Muscle layer of duodenum (tissue), 2 donors: ENCODE measurements around the gene PPP2R5D.

Experiments used
- H3K27ac ChIP-seq: one replicate; pipeline ENCODE4 v1.7.0; 2013; ENCODE audit warnings: mild to moderate bottlenecking, low read length
- H3K27me3 ChIP-seq: one replicate; pipeline ENCODE4 v1.7.0; 2013; ENCODE audit warnings: low read depth, mild to moderate bottlenecking, control low read depth, low read length
- H3K36me3 ChIP-seq, 2 donors: one replicate each; pipeline ENCODE4 v1.7.0; 2013; ENCODE audit warnings: low read length in 2 of 2, control low read depth in 1 of 2, mild to moderate bottlenecking in 1 of 2; ENCODE audit not compliant: insufficient read depth in 2 of 2, control insufficient read depth in 1 of 2
- H3K4me1 ChIP-seq, 2 donors: one replicate each; pipeline ENCODE4 v1.7.0; 2013; ENCODE audit warnings: low read length in 2 of 2, mild to moderate bottlenecking in 2 of 2, control low read depth in 1 of 2, moderate library complexity in 1 of 2; ENCODE audit not compliant: insufficient read depth in 2 of 2, control insufficient read depth in 1 of 2
- H3K4me3 ChIP-seq, 2 donors: one replicate each; pipeline ENCODE4 v1.7.0; 2013; ENCODE audit warnings: low read length in 2 of 2, low read depth in 1 of 2, mild to moderate bottlenecking in 1 of 2
- H3K9me3 ChIP-seq, 2 donors: one replicate each; pipeline ENCODE4 v1.7.0; 2013; ENCODE audit warnings: low read length in 2 of 2, control low read depth in 1 of 2, mild to moderate bottlenecking in 1 of 2; ENCODE audit not compliant: control insufficient read depth in 1 of 2
- donor health status: healthy.

The PPP2R5D gene

GRCh38 chr6:43047998-43048397 is 63.6 kb downstream of the PPP2R5D start:
- no peak overlapping the region for H3K4me3 ChIP-seq
- no peak overlapping the region for H3K27ac ChIP-seq
- peaks cover 0 to 3% of the 10 kb centered on the region in 2 donors for H3K4me1 ChIP-seq
- H3K36me3 ChIP-seq, result peaks cover 34 to 49% of the 10 kb centered on the region in 2 donors
- no peaks in the 10 kb centered on the region for H3K27me3 ChIP-seq
- no peaks in the 10 kb centered on the region for H3K9me3 ChIP-seq

GRCh38 chr6:43050981-43051380 is 66.6 kb downstream of the PPP2R5D start:
- H3K36me3 ChIP-seq, result peaks cover 33 to 35% of the 10 kb centered on the region in 2 donors

DNA sequence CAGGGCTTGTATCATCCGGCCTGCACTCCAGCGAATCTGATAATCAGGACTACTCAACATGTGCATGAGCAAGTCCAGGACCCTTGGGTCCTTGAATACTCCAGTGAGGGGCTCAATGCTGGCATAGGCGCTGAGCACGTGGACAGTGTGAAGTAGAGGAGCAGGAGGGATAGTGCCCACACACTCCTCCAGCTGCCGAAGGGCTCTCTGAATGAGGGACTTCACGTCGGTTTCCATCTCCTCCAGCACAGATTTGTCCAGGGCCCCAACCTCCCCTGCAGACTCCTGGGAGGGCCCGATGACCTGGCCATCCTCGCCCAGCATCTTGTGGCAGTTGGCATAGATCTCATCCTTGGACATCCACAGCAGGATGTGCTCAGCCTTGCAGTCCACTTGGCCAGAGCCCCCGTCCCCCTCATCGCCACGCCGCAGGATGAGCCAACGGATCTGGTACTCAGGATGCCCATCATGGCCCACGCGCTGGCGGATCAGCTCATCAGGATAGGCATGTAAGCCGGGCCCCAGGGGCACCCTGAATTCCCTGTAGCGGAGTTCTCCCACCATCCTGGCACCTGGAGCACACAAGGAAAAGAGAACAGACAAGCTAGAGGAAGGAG is 68.0 kb downstream of the PPP2R5D start:
- no peaks in the 10 kb centered on the region for H3K9me3 ChIP-seq
- peaks cover 25 to 29% of the 10 kb centered on the region in 2 donors for H3K36me3 ChIP-seq
- H3K27me3 ChIP-seq, result no peaks in the 10 kb centered on the region
- no peak overlapping the region for H3K4me3 ChIP-seq
- H3K4me1 ChIP-seq, result peaks cover 3 to 14% of the 10 kb centered on the region in 2 donors
- no peak overlapping the region for H3K27ac ChIP-seq

More at GRCh38 chr6:43050981-43051380, 66.6 kb downstream of the PPP2R5D start:
- H3K4me1 ChIP-seq, result peaks cover 3 to 14% of the 10 kb centered on the region in 2 donors
- H3K27ac ChIP-seq, result no peak overlapping the region
- no peak overlapping the region for H3K4me3 ChIP-seq
- H3K9me3 ChIP-seq, result no peaks in the 10 kb centered on the region
- H3K27me3 ChIP-seq, result no peaks in the 10 kb centered on the region

- Histone ChIP-seq H3K4me1 (peaks cover 3 to 15% of the 10 kb centered on the region in 2 donors), H3K36me3 (peaks cover 22 to 25% of the 10 kb centered on the region in 2 donors), H3K9me3 (no peaks in the 10 kb centered on the region), H3K4me3 (peak overlapping the region; percentile 64 to 69), H3K27me3 (no peaks in the 10 kb centered on the region), H3K27ac (peak overlapping the region; percentile 84)
Measured at GRCh38 chr6:43052842-43053544, 68.6 kb downstream of the PPP2R5D start.

DNA sequence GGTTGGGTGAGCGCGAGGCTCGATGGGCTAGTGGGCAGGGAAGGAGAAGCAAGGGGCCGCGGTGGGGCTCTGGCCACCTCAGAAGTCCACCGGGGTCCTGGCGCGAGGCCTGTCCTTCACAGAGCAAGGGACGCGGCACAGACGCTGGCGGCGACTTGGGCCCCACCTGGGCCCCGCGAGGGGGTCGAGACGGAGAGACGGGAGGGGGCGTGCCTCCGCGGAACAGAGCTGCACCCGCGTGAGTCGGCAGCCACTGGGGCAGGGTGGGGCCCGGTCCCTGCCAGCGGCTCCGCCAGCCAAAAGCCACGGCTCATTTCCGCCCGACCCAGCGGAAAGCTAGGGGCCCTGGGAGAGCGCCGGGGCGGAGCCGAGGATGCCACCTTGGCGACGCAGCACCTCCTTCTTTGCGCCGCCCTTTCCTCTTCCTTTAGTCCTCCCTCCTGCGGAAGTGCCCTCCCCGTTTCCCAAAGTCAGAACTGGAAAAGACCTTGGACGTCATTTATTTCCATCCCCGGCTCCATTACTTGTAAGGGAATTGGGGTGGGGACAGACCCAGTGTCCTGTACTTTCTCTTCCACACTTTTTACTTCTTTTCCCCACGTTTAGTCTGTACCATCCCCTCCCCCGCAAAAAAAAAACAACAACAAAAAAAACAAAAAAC is 69.3 kb downstream of the PPP2R5D start, which contains the start of gene CUL7:
Gene CUL7 (minus strand): TSS at position 307 of the 661 bp plus-strand sequence. CDS start 1,063 bp downstream, outside the sequence.
- H3K4me1 ChIP-seq, result peaks cover 7 to 22% of the 10 kb centered on the region in 2 donors
- H3K36me3 ChIP-seq, result peaks cover 19 to 25% of the 10 kb centered on the region in 2 donors
- no peaks in the 10 kb centered on the region for H3K27me3 ChIP-seq
- no peaks in the 10 kb centered on the region for H3K9me3 ChIP-seq
- H3K4me3 ChIP-seq, result peak within 1 kb of the TSS; percentile 64 to 69
- H3K27ac ChIP-seq, result peak within 1 kb of the TSS; percentile 84

- Histone ChIP-seq H3K27me3 (no peaks in the 10 kb centered on the region), H3K27ac (peak overlapping the region; percentile 84), H3K4me1 (peaks cover 8 to 25% of the 10 kb centered on the region in 2 donors), H3K9me3 (no peaks in the 10 kb centered on the region), H3K36me3 (peaks cover 14 to 21% of the 10 kb centered on the region in 2 donors), H3K4me3 (peak overlapping the region; percentile 64 to 69)
Measured at GRCh38 chr6:43054206-43054943, 70.0 kb downstream of the PPP2R5D start.

- no peak overlapping the region for H3K27ac ChIP-seq
- no peak overlapping the region for H3K4me3 ChIP-seq
Measured at GRCh38 chr6:43055966-43056365, 71.6 kb downstream of the PPP2R5D start.

DNA sequence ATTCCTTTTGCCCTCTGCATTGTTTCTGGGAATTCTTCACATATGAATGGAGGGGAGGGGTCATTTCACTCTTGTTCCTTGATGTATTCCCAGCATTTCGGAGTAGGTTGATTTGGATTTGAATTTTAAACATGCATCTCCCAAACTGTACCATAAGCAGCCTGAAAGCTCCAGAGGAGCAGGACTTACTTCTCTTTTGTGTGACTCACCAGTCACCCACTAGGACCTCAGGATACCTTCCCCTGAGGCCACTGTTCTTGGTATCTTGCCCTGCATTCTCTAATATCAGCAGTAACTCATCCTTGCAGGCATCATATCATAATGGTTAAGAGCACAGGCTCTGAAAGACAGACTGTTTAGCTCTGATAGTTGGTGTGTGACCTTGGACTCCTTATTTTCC is 74.2 kb downstream of the PPP2R5D start:
- Histone ChIP-seq H3K27ac (peak overlapping the region; percentile 92), H3K4me1 (peaks cover 12 to 33% of the 10 kb centered on the region in 2 donors), H3K27me3 (no peaks in the 10 kb centered on the region), H3K4me3 (peak overlapping the region; percentile 80 to 98), H3K36me3 (peaks cover 10 to 23% of the 10 kb centered on the region in 2 donors), H3K9me3 (no peaks in the 10 kb centered on the region)

More at GRCh38 chr6:43055966-43056365, 71.6 kb downstream of the PPP2R5D start:
- Histone ChIP-seq H3K36me3 (peaks cover 10 to 12% of the 10 kb centered on the region in 2 donors), H3K4me1 (peaks cover 12 to 36% of the 10 kb centered on the region in 2 donors), H3K9me3 (no peaks in the 10 kb centered on the region), H3K27me3 (no peaks in the 10 kb centered on the region)

DNA sequence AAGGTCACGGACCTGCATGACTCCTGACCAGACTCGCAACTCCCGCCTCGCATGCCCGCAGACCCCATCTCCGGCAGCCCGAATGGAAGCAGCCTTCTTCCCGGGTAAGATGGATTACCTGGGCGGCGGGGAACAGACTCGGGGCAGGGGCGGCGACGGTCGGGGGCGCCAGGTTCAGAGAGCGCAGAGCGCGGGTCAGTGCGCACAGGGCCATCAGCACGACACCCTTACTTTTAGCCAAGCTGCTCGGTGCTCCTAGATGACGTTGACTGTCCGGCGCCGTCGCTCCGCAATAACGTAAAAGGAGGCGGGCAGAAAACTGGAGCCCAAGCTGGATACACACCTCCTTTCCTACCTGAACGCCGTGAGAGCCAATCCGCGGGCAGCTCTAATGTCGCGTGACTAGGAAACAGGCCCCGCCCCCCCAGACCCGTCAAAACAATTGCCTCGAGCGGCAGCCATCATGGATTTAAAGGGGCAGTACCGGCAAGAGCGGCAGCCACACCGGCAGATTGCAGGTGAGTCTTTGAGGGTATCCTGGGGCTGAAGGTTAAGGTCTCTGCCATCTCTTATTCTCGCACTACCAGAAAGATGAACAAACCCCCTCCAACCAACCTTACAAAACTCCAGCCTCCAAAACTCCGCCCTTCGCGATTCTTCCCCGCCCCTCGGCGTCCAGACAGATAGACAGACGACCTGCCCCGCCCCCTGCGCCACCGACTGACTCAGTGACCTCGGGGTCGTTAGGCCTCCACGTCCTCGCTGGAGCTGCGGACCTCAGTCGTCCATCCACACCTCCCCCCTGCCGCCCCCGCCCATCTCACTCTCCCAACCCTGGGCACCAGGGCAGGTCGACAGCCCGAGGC is 75.0 kb downstream of the PPP2R5D start, which contains the start of the genes KLC4 and MRPL2:
Gene KLC4 (plus strand): TSS at position 464 of the 866 bp plus-strand sequence. CDS start 1,705 bp downstream, outside the sequence.
Gene MRPL2 (minus strand): TSS at position 267 of the 866 bp plus-strand sequence. CDS start 53 bp downstream, at position 214.
- Histone ChIP-seq H3K27me3 (no peaks in the 10 kb centered on the region), H3K4me3 (peak within 1 kb of the TSS; percentile 80 to 98), H3K36me3 (peaks cover 10 to 23% of the 10 kb centered on the region in 2 donors), H3K27ac (peak within 1 kb of the TSS; percentile 92), H3K4me1 (peaks cover 9 to 30% of the 10 kb centered on the region in 2 donors), H3K9me3 (no peaks in the 10 kb centered on the region)
